ENCODE data around the gene CAMTA1. TPM values are rescaled to one million over a fixed set of nuclear protein-coding genes. Genes with fewer than 3 reads are reported as not detected.

Gene CAMTA1
- polyA plus RNA-seq, 1 of the 3 experiments (the other 2 are of a cell fraction): 63.1 TPM

DNA sequence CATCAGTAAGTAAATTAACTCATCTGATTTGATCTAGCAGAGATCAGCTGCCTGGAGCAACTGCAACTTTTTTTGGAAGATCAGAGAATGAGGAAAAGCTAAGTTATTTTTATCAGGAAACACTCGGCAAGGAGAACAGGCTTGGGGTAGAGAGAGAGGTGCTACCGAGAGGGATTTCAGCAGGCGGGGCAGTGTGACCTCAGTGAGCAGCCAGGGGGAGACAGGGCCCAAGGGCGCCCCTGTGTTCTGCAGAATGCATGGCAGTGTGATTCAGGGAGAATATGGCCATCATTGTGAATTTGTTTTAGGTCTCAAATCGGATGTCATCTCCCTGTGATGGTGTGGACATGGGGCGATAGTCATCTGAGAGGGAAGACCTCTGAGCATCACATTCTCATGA lies 501.8 kb downstream of the CAMTA1 start:
- no peaks in the 10 kb centered on the region for H4K20me1 ChIP-seq (ENCODE audit: insufficient read depth)
- no peak overlapping the region for H3K4me2 ChIP-seq
- ChIA-PET POLR2A (no interaction called here), CTCF (interaction anchor here (1.6 kb wide), 1 partner anchor 69 kb away, joined by 4 read pairs; no protein-coding TSS in a partner anchor)
- H3K79me2 ChIP-seq (ENCODE audit: insufficient read depth): no peaks in the 10 kb centered on the region
- no peaks in the 10 kb centered on the region for H3K9me3 ChIP-seq
- no peaks in the 10 kb centered on the region for H3K27me3 ChIP-seq (ENCODE audit: insufficient read depth)
- H3K9ac ChIP-seq: no peak overlapping the region
- 93% methylated on average over 6 of the region's 6 CpGs for WGBS (ENCODE audit: low lambda C conversion rate)
- peaks cover 7 to 13% of the 10 kb centered on the region in 2 experiments for H3K4me1 ChIP-seq (ENCODE audit: control insufficient read depth in 1 of 2, insufficient read depth in 2 of 2, low read depth in 1 of 2, low read length in 1 of 2)
- no peak overlapping the region for H3K4me3 ChIP-seq (ENCODE audit: low read depth in 2 of 2, low read length in 1 of 2)
- H3F3A ChIP-seq (replicated peaks; ENCODE audit: insufficient read depth): peaks cover 6% of the 10 kb centered on the region
- H2AFZ ChIP-seq (ENCODE audit: low read depth): no peak overlapping the region
- DNase-seq: no peak
- H3K27ac ChIP-seq (ENCODE audit: low read depth in 2 of 2, low read length in 1 of 2): no peak overlapping the region
- no peaks in the 10 kb centered on the region for H3K36me3 ChIP-seq (replicated peaks in 1 of 2; ENCODE audit: control insufficient read depth in 1 of 2, insufficient read depth in 2 of 2, low read length in 1 of 2)
- no peaks in the 10 kb centered on the region for H3K9me2 ChIP-seq
- TF ChIP-seq RAD21 (IDR thresholded peaks at IDR 0.05; ENCODE audit: low read length) (no peak), GABPA (IDR thresholded peaks at IDR 0.05; ENCODE audit: low read depth) (no peak), RCOR1 (IDR thresholded peaks at IDR 0.05; ENCODE audit: low read length) (no peak), RXRA (IDR thresholded peaks at IDR 0.05; ENCODE audit: borderline replicate concordance, low read depth) (no peak), MEF2A (IDR thresholded peaks at IDR 0.05; ENCODE audit: borderline replicate concordance, low read depth) (no peak), POLR2AphosphoS5 (IDR thresholded peaks at IDR 0.05; ENCODE audit: low read depth, low read length) (no peak), FOSL2 (IDR thresholded peaks at IDR 0.05; ENCODE audit: borderline replicate concordance, low read depth) (no peak), NFIC (IDR thresholded peaks at IDR 0.05; ENCODE audit: borderline replicate concordance) (no peak)
- TF ChIP-seq, protein P1, sequence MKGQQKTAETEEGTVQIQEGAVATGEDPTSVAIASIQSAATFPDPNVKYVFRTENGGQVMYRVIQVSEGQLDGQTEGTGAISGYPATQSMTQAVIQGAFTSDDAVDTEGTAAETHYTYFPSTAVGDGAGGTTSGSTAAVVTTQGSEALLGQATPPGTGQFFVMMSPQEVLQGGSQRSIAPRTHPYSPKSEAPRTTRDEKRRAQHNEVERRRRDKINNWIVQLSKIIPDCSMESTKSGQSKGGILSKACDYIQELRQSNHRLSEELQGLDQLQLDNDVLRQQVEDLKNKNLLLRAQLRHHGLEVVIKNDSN (IDR thresholded peaks at IDR 0.05; ENCODE audit: borderline replicate concordance, low read depth): no peak
- TF ChIP-seq, protein P2, sequence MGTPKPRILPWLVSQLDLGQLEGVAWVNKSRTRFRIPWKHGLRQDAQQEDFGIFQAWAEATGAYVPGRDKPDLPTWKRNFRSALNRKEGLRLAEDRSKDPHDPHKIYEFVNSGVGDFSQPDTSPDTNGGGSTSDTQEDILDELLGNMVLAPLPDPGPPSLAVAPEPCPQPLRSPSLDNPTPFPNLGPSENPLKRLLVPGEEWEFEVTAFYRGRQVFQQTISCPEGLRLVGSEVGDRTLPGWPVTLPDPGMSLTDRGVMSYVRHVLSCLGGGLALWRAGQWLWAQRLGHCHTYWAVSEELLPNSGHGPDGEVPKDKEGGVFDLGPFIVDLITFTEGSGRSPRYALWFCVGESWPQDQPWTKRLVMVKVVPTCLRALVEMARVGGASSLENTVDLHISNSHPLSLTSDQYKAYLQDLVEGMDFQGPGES (IDR thresholded peaks at IDR 0.05; ENCODE audit: low read depth, low read length): no peak
- TF ChIP-seq, protein P3, sequence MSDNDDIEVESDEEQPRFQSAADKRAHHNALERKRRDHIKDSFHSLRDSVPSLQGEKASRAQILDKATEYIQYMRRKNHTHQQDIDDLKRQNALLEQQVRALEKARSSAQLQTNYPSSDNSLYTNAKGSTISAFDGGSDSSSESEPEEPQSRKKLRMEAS (IDR thresholded peaks at IDR 0.05; ENCODE audit: low read depth): no peak

DNA sequence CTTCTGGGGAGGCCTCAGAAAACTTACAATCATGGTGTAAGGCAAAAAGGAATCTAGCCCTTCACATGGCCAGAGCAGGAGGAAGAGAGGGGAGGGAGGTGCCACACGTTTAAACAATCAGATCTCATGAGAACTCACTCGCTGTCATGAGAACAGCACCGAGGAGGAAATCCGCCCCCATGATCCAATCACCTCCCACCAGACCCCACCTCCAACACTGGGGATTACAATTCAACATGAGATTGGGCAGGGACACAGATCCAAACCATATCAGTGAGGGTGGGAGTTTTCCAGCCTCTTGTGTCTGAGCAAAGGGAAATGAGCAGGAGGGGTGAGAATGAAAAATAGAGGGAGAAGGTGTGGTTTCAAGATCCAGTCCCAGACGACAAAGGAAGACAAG lies 503.7 kb downstream of the CAMTA1 start:
- Histone ChIP-seq H3K36me3 (replicated peaks in 1 of 2; ENCODE audit: control insufficient read depth in 1 of 2, insufficient read depth in 2 of 2, low read length in 1 of 2) (no peaks in the 10 kb centered on the region), H3K27ac (ENCODE audit: low read depth in 2 of 2, low read length in 1 of 2) (no peak overlapping the region), H3F3A (replicated peaks; ENCODE audit: insufficient read depth) (peaks cover 8% of the 10 kb centered on the region), H4K20me1 (ENCODE audit: insufficient read depth) (no peaks in the 10 kb centered on the region), H3K9ac (no peak overlapping the region), H3K79me2 (ENCODE audit: insufficient read depth) (no peaks in the 10 kb centered on the region), H3K4me2 (no peak overlapping the region), H3K4me3 (ENCODE audit: low read depth in 2 of 2, low read length in 1 of 2) (no peak overlapping the region), H3K4me1 (ENCODE audit: control insufficient read depth in 1 of 2, insufficient read depth in 2 of 2, low read depth in 1 of 2, low read length in 1 of 2) (peaks cover 20 to 32% of the 10 kb centered on the region in 2 experiments), H3K9me3 (no peaks in the 10 kb centered on the region), H3K9me2 (no peaks in the 10 kb centered on the region), H3K27me3 (ENCODE audit: insufficient read depth) (no peaks in the 10 kb centered on the region), H2AFZ (ENCODE audit: low read depth) (no peak overlapping the region)
- 90% methylated on average over 5 of the region's 5 CpGs for WGBS (ENCODE audit: low lambda C conversion rate)
- TF ChIP-seq ELF1 (IDR thresholded peaks at IDR 0.05): no peak
- TF ChIP-seq GATA2 (CRISPR knock-in tag; IDR thresholded peaks at IDR 0.05): no peak
- TF ChIP-seq, protein P2 (IDR thresholded peaks at IDR 0.05; ENCODE audit: low read depth, low read length): no peak
- no peak for TF ChIP-seq RCOR1 (IDR thresholded peaks at IDR 0.05; ENCODE audit: low read length)
- TF ChIP-seq, protein P3 (IDR thresholded peaks at IDR 0.05; ENCODE audit: low read depth): no peak
- no peak for TF ChIP-seq POLR2AphosphoS5 (IDR thresholded peaks at IDR 0.05; ENCODE audit: low read depth, low read length)
- no peak for TF ChIP-seq TAF1 (IDR thresholded peaks at IDR 0.05; ENCODE audit: borderline replicate concordance, low read depth, low read length)
- no peak for TF ChIP-seq FOSL2 (IDR thresholded peaks at IDR 0.05; ENCODE audit: borderline replicate concordance, low read depth)
- TF ChIP-seq EP300 (IDR thresholded peaks at IDR 0.05; ENCODE audit: borderline replicate concordance in 1 of 2, low read depth in 1 of 2, low read length in 1 of 2): no peak
- no peak for TF ChIP-seq MEF2A (IDR thresholded peaks at IDR 0.05; ENCODE audit: borderline replicate concordance, low read depth)
- no peak for TF ChIP-seq GABPA (IDR thresholded peaks at IDR 0.05; ENCODE audit: low read depth)
- no peak for TF ChIP-seq SIN3A (IDR thresholded peaks at IDR 0.05; ENCODE audit: borderline replicate concordance, low read depth, low read length)
- no peak for TF ChIP-seq TCF12 (IDR thresholded peaks at IDR 0.05)
- TF ChIP-seq NFIC (IDR thresholded peaks at IDR 0.05; ENCODE audit: borderline replicate concordance): no peak
- TF ChIP-seq FOXJ3 (CRISPR knock-in tag; IDR thresholded peaks at IDR 0.05): no peak
- no peak for DNase-seq
- ChIA-PET CTCF (no interaction called here), POLR2A (no interaction called here)
